Neural progenitor cell (in vitro differentiated cells): ENCODE measurements around the gene GATD1.

Experiments
- EZH2 ChIP-seq: fragments of 200-600 bp; sonication (generic); IDR thresholded peaks from 2 replicates; pipeline ENCODE4 v1.6.1; 2017; ENCODE audit warnings: antibody characterized with exemption, mild to moderate bottlenecking, moderate library complexity
- EZH2phosphoT487 ChIP-seq: fragments of 200-600 bp; sonication (generic); IDR thresholded peaks from 2 replicates; pipeline ENCODE4 v1.6.1; 2017; ENCODE audit warnings: antibody characterized with exemption
- TF ChIP-seq, protein P1 (sequence below): fragments of 200-600 bp; sonication (generic); IDR thresholded peaks from 2 replicates; pipeline ENCODE4 v1.5.1; 2017; ENCODE audit warnings: antibody characterized with exemption, mild to moderate bottlenecking

DNA sequence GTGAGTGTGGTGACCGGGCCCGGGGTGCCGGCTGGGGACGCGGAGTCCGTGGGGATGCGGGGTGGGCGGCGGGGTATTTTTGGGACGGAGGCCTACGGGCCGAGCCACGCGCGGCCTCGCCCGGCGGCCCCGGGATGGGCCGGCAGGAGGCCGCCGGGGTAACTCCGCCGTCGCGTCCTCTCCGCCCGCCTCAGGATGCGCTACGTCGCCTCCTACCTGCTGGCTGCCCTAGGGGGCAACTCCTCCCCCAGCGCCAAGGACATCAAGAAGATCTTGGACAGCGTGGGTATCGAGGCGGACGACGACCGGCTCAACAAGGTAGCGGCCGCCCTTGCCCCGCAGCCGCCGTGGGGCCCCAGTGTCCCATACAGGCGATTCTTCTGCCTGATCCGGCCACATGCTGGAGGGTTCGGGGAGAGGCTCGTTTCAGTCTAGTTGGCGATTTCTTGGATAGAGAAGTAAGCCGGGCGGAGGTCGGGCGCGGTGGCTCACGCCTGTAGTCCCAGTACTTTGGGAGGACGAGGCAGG is 32.8 kb upstream of the GATD1 start:
- TF ChIP-seq, protein P1, sequence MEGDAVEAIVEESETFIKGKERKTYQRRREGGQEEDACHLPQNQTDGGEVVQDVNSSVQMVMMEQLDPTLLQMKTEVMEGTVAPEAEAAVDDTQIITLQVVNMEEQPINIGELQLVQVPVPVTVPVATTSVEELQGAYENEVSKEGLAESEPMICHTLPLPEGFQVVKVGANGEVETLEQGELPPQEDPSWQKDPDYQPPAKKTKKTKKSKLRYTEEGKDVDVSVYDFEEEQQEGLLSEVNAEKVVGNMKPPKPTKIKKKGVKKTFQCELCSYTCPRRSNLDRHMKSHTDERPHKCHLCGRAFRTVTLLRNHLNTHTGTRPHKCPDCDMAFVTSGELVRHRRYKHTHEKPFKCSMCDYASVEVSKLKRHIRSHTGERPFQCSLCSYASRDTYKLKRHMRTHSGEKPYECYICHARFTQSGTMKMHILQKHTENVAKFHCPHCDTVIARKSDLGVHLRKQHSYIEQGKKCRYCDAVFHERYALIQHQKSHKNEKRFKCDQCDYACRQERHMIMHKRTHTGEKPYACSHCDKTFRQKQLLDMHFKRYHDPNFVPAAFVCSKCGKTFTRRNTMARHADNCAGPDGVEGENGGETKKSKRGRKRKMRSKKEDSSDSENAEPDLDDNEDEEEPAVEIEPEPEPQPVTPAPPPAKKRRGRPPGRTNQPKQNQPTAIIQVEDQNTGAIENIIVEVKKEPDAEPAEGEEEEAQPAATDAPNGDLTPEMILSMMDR, result no peak
- TF ChIP-seq EZH2 (no peak), EZH2phosphoT487 (no peak)
